AG10803 (cell line): Measurements from ENCODE around the gene TRANK1.
A peak's percentile ranks its signal among the peaks of the same experiment; 100 is the strongest.

Source experiments
- DNase-seq: peaks from one replicate; pipeline ENCODE4 v3.0.0; 2010; ENCODE audit warnings: low read depth
- H3K4me3 ChIP-seq: 2 replicates; pipeline ENCODE4 v1.5.1; 2011; ENCODE audit warnings: mild to moderate bottlenecking, low read length, control low read depth
- CTCF ChIP-seq: conservative IDR thresholded peaks from 2 replicates; pipeline ENCODE4 v1.5.1; 2011; ENCODE audit warnings: mild to moderate bottlenecking, low read length, control low read depth, inconsistent platforms

TRANK1 gene

GRCh38 chr3:36989005-36989404 lies 44.2 kb upstream of the TRANK1 start:
- no peak overlapping the region for H3K4me3 ChIP-seq
- TF ChIP-seq CTCF: no peak
- DNase-seq: no peak

GRCh38 chr3:36988356-36988755 lies 43.5 kb upstream of the TRANK1 start:
- TF ChIP-seq CTCF: no peak
- no peak overlapping the region for H3K4me3 ChIP-seq
- DNase-seq: no peak

GRCh38 chr3:36981006-36981405 lies 36.2 kb upstream of the TRANK1 start:
- H3K4me3 ChIP-seq: no peak overlapping the region
- TF ChIP-seq CTCF: no peak
- no peak for DNase-seq

GRCh38 chr3:36973139-36973538 lies 28.3 kb upstream of the TRANK1 start:
- no peak overlapping the region for H3K4me3 ChIP-seq
- no peak for TF ChIP-seq CTCF
- no peak for DNase-seq

GRCh38 chr3:36972163-36972562 lies 27.3 kb upstream of the TRANK1 start:
- no peak for TF ChIP-seq CTCF
- H3K4me3 ChIP-seq: no peak overlapping the region
- no peak for DNase-seq

GRCh38 chr3:36969540-36970432 lies 24.9 kb upstream of the TRANK1 start:
- no peak overlapping the region for H3K4me3 ChIP-seq
- peak; percentile 25 for DNase-seq
- no peak for TF ChIP-seq CTCF

- no peak for DNase-seq
- TF ChIP-seq CTCF: no peak
- no peak overlapping the region for H3K4me3 ChIP-seq
Observed at GRCh38 chr3:36969085-36969484, 24.2 kb upstream of the TRANK1 start.
